PFSK-1 (cell line): ENCODE measurements around the gene ATP2B2.

Experiments
- FOXP2 ChIP-seq: optimal IDR thresholded peaks from 2 replicates; pipeline ENCODE3; 2011; ENCODE audit warnings: borderline replicate concordance, control low read depth, inconsistent platforms; ENCODE audit not compliant: insufficient read depth; ENCODE audit errors: extremely low read length, extremely low read depth
- POLR2AphosphoS5 ChIP-seq: IDR thresholded peaks from 2 replicates; pipeline ENCODE4 v1.6.1; 2012; ENCODE audit warnings: low read depth, mild to moderate bottlenecking, control low read depth, low read length, moderate library complexity
- SIN3A ChIP-seq: IDR thresholded peaks from 2 replicates; pipeline ENCODE4 v1.6.1; 2012; ENCODE audit warnings: mild to moderate bottlenecking, low read length, moderate library complexity, borderline replicate concordance; ENCODE audit not compliant: insufficient read depth
- TAF1 ChIP-seq: IDR thresholded peaks from 2 replicates; pipeline ENCODE4 v1.6.1; 2012; ENCODE audit warnings: low read length, control low read depth, borderline replicate concordance; ENCODE audit not compliant: insufficient read depth
- TF ChIP-seq, protein P1 (sequence below), 2 experiments: IDR thresholded peaks; 2 replicates each; pipeline versions ENCODE4 v1.6.1 to v1.8.0; 2011 to 2012; ENCODE audit warnings: low read depth in 2 of 2, low read length in 2 of 2, control low read depth in 1 of 2, inconsistent platforms in 1 of 2, mild to moderate bottlenecking in 1 of 2, moderate library complexity in 1 of 2; ENCODE audit not compliant: insufficient read depth in 1 of 2

ATP2B2 gene

DNA sequence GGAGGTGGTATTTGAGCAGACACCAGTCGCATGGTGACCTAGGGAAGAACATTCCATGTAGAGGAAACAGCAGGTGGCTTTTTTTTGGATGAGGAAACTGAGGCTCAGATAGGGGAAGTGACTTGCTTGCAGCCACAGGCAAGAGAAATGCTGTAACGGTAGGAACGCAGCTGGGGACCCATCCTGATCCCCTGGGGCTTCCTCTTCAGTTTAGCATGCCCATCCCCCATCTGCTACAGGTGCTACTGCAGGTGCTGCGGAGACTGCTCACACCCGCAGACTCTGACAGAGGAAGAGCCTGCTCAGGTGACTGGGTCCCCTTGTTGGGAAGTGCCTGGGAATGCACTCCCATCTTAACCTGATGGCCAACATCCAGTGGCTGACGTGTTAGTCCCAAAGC is 129.0 kb downstream of the ATP2B2 start:
- TF ChIP-seq POLR2AphosphoS5 = no peak

DNA sequence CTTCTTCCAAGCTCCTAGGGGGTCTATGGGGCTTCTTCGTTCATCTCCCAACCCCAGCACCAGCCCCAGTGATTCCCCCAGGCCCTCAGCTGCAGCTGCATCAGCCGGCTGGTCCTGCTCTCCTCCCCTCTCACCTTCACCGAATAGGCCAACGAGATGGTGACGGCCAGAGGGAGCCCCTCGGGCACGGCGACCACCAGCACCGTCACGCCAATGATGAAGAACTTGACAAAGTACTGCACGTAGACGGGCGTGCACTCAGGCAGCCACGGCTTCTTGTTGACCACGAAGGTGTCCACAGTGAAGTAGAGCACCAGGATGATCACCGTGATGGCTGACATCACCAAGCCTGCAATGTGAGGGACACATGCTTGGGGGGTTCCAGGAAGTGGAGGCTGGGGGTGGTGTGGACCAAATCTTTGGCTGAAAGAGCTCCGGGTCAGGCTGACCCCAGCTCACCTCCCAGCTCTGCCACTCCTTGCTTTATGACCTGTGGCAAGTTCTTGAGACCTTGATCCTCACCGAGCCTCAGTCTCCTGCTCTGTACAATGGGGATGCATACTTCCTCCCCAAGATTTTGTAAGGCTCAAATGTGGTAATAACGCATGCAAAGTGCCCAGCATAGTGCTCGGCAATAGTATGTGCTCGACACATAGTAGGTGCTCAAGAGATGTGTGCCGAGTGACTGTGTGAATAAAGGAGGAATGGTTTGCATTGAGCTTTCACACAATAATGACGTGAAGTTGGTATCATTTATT is 129.9 kb downstream of the ATP2B2 start:
- TF ChIP-seq POLR2AphosphoS5 (no peak), FOXP2 (no peak), TAF1 (no peak), SIN3A (no peak)
- TF ChIP-seq, protein P1, sequence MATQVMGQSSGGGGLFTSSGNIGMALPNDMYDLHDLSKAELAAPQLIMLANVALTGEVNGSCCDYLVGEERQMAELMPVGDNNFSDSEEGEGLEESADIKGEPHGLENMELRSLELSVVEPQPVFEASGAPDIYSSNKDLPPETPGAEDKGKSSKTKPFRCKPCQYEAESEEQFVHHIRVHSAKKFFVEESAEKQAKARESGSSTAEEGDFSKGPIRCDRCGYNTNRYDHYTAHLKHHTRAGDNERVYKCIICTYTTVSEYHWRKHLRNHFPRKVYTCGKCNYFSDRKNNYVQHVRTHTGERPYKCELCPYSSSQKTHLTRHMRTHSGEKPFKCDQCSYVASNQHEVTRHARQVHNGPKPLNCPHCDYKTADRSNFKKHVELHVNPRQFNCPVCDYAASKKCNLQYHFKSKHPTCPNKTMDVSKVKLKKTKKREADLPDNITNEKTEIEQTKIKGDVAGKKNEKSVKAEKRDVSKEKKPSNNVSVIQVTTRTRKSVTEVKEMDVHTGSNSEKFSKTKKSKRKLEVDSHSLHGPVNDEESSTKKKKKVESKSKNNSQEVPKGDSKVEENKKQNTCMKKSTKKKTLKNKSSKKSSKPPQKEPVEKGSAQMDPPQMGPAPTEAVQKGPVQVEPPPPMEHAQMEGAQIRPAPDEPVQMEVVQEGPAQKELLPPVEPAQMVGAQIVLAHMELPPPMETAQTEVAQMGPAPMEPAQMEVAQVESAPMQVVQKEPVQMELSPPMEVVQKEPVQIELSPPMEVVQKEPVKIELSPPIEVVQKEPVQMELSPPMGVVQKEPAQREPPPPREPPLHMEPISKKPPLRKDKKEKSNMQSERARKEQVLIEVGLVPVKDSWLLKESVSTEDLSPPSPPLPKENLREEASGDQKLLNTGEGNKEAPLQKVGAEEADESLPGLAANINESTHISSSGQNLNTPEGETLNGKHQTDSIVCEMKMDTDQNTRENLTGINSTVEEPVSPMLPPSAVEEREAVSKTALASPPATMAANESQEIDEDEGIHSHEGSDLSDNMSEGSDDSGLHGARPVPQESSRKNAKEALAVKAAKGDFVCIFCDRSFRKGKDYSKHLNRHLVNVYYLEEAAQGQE (IDR thresholded peaks at IDR 0.05; ENCODE audit: insufficient read depth in 1 of 2, low read depth in 2 of 2, low read length in 2 of 2) = no peak

DNA sequence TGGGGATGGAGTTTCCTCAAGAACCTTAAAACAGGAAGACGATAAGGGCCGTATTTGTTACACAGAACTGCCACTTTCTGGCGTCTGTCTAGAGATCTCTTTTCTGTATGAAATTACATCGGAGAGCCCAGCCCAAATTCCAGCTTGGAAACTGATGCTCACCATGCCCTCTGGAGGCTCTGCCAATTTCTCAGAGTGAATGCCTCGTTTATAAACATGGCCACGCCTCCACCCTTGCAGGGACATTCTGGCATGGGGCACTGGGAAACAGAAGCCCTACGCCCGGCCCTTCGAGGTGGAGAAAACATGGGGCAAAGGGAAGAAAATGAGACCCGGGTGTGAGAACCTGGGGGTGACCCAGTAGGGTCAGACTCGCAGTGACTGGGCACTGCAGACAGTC is 131.1 kb downstream of the ATP2B2 start:
- TF ChIP-seq, protein P1 (IDR thresholded peaks at IDR 0.05; ENCODE audit: insufficient read depth in 1 of 2, low read depth in 2 of 2, low read length in 2 of 2) = no peak
- TF ChIP-seq SIN3A (no peak), POLR2AphosphoS5 (no peak), FOXP2 (no peak), TAF1 (no peak)

- TF ChIP-seq TAF1 = no peak
- no peak for TF ChIP-seq POLR2AphosphoS5
- no peak for TF ChIP-seq FOXP2
- TF ChIP-seq SIN3A = no peak
- TF ChIP-seq, protein P1 (IDR thresholded peaks at IDR 0.05; ENCODE audit: insufficient read depth in 1 of 2, low read depth in 2 of 2, low read length in 2 of 2) = no peak
Observed at GRCh38 chr3:10373686-10374261, 131.6 kb downstream of the ATP2B2 start.

DNA sequence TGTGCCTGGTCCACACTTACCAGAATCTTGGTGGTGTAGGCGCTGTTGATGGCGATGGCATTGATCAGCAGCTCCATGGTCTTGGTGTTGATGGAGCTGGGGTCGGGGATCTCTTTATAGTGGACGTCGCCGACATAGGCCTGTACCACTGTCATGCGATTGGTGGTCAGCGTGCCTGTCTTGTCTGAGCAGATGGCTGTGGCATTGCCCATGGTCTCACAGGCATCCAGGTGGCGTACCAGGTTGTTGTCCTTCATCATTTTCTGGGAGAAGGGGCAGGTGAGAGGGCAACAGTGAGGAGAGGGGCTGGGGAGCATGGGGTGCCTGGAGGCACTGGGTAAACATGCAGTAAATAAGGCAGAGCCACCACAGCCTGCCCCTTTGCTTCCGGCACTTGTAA is 133.6 kb downstream of the ATP2B2 start:
- TF ChIP-seq SIN3A (no peak), TAF1 (no peak), POLR2AphosphoS5 (no peak), FOXP2 (no peak)
- TF ChIP-seq, protein P1 (IDR thresholded peaks at IDR 0.05; ENCODE audit: insufficient read depth in 1 of 2, low read depth in 2 of 2, low read length in 2 of 2) = no peak
